OCI-LY3 (cell line): ENCODE measurements around the gene ARL8A.

ENCODE experiments used
- H2AFZ ChIP-seq: fragments of 200-600, 300-600 bp; shearing (Covaris generic); 2 replicates; pipeline ENCODE4 v1.6.0; 2014; ENCODE audit warnings: antibody characterized with exemption, low read depth, low read length
- H3K27ac ChIP-seq: fragments of 200-600, 300-600 bp; sonication (generic); 2 replicates; pipeline ENCODE4 v1.5.1; 2014; ENCODE audit warnings: mild to moderate bottlenecking, low read length, moderate library complexity, mixed read lengths
- H3K27me3 ChIP-seq: fragments of 200-600, 300-600 bp; sonication (generic); 2 replicates; pipeline ENCODE4 v1.6.1; 2014; ENCODE audit warnings: low read depth, low read length, mixed read lengths
- H3K36me3 ChIP-seq: fragments of 200-600, 300-600 bp; sonication (generic); replicated peaks from 2 replicates; pipeline ENCODE3; 2014; ENCODE audit warnings: low read depth, low read length, mixed read lengths
- H3K4me1 ChIP-seq: fragments of 300-600, 200-600 bp; sonication (generic); 2 replicates; pipeline ENCODE4 v1.6.1; 2014; ENCODE audit warnings: low read length, mixed read lengths
- H3K4me2 ChIP-seq: fragments of 200-600, 300-600 bp; sonication (generic); 2 replicates; pipeline ENCODE4 v1.6.1; 2014; ENCODE audit warnings: low read length, mixed read lengths
- H3K4me3 ChIP-seq: fragments of 300-600, 200-600 bp; sonication (generic); 2 replicates; pipeline ENCODE4 v1.5.1; 2014; ENCODE audit warnings: antibody characterized with exemption, mild to moderate bottlenecking, low read length, moderate library complexity
- H3K79me2 ChIP-seq: fragments of 300-600, 200-600 bp; shearing (Covaris generic); 2 replicates; pipeline ENCODE4 v1.6.1; 2014; ENCODE audit warnings: mild to moderate bottlenecking, low read length, mixed read lengths
- H3K9ac ChIP-seq: fragments of 300-600, 200-600 bp; shearing (Covaris generic); 2 replicates; pipeline ENCODE4 v1.6.0; 2014; ENCODE audit warnings: mild to moderate bottlenecking, low read length, moderate library complexity
- H3K9me3 ChIP-seq: fragments of 200-600, 300-600 bp; shearing (Covaris generic); 2 replicates; pipeline ENCODE4 v1.6.1; 2014; ENCODE audit warnings: low read length, mixed read lengths; ENCODE audit not compliant: insufficient read depth
- H4K20me1 ChIP-seq: fragments of 200-600, 300-600 bp; sonication (generic); 2 replicates; pipeline ENCODE4 v1.6.1; 2016; ENCODE audit warnings: low read length, mixed read lengths; ENCODE audit not compliant: insufficient read depth
- EZH2phosphoT487 ChIP-seq: fragments of 200-600 bp; shearing (Covaris generic); IDR thresholded peaks from 2 replicates; pipeline ENCODE4 v1.6.1; 2018; ENCODE audit warnings: antibody characterized with exemption, mixed run types, low read depth
- TF ChIP-seq, protein P1 (sequence below): fragments of 200-600, 300-600 bp; sonication (generic); IDR thresholded peaks from 2 replicates; pipeline ENCODE4 v1.5.1; 2014; ENCODE audit warnings: antibody characterized with exemption, low read length, low read depth

ARL8A gene

DNA sequence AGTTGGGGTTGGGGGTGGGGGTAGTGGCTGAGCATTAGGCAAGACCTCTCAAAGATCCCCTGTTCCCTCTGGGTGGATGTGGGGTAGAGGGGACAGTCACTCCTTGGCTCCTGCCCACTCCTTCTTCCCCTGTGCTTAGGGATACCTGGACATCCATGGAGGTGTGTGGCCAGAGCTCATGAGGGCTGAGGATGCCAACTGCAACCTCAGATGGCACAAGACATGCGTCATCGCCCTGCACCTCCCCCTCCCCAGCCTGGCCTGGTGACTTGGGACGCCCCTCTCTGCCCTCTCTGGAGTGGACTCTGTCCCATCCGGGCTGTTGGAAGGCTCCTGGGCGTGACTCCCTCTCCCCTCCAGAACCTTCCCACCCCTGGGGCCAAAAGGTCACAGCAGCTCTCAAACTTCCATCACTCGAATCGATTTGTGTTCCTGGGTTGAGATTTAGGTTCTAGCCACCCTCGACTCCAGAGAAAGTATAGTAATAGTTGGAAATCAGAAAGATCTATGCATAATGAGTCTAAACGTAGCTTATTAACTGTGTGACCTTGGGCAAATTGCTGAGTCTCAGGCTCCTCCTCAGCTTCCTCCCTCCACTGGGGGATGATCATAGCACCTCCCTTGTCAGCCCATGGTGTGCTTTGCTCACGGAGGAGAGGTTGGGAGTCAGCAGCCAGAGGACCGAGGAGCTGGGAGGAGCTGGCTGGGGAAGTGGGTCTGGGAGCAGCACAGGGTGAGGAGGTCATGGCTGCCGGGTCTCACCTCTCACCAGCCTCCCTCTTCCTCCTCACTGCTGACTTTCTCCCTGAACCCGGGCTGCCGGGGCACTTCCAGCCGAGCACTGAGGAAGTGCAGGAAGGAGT, 18.1 kb upstream of the ARL8A start:
- peak overlapping the region; percentile 91 for H3K4me2 ChIP-seq
- no peaks in the 10 kb centered on the region for H3K27me3 ChIP-seq
- no peak overlapping the region for H3K9ac ChIP-seq
- H2AFZ ChIP-seq: no peak overlapping the region
- no peaks in the 10 kb centered on the region for H3K9me3 ChIP-seq
- H3K4me1 ChIP-seq: peaks cover 69% of the 10 kb centered on the region
- no peak for TF ChIP-seq EZH2phosphoT487
- TF ChIP-seq, protein P1, sequence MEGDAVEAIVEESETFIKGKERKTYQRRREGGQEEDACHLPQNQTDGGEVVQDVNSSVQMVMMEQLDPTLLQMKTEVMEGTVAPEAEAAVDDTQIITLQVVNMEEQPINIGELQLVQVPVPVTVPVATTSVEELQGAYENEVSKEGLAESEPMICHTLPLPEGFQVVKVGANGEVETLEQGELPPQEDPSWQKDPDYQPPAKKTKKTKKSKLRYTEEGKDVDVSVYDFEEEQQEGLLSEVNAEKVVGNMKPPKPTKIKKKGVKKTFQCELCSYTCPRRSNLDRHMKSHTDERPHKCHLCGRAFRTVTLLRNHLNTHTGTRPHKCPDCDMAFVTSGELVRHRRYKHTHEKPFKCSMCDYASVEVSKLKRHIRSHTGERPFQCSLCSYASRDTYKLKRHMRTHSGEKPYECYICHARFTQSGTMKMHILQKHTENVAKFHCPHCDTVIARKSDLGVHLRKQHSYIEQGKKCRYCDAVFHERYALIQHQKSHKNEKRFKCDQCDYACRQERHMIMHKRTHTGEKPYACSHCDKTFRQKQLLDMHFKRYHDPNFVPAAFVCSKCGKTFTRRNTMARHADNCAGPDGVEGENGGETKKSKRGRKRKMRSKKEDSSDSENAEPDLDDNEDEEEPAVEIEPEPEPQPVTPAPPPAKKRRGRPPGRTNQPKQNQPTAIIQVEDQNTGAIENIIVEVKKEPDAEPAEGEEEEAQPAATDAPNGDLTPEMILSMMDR: no peak
- no peak overlapping the region for H3K27ac ChIP-seq
- H3K79me2 ChIP-seq: no peaks in the 10 kb centered on the region
- no peaks in the 10 kb centered on the region for H4K20me1 ChIP-seq
- H3K36me3 ChIP-seq: no peaks in the 10 kb centered on the region
- H3K4me3 ChIP-seq: no peak overlapping the region

DNA sequence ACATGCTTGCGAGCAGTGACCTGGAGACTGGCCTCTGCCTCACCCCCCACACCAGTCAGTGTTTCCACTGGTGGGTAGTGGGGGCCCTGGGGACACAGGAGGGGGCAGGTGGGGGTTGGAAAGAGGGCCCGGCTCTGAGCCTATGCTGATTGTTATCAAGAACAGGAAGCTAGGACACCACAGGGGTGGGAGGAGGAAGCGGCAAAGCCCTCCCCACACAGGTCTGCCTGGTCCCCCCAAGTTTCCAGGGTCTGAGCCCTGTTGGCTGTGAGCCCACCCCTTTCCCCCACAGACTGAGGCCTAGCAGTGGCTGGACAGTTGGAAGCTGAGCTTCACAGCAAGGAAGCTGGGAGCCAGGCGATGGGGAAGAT, 17.5 kb upstream of the ARL8A start:
- TF ChIP-seq, protein P1: no peak
- no peak for TF ChIP-seq EZH2phosphoT487
- Histone ChIP-seq H2AFZ (no peak overlapping the region), H3K4me1 (peaks cover 69% of the 10 kb centered on the region), H3K4me3 (peak overlapping the region; percentile 73; the same call in 1 of the 2 replicates), H3K79me2 (no peaks in the 10 kb centered on the region), H3K9me3 (no peaks in the 10 kb centered on the region), H3K36me3 (no peaks in the 10 kb centered on the region), H3K9ac (peak overlapping the region; percentile 79; the same call in 1 of the 2 replicates), H3K4me2 (peak overlapping the region; percentile 91), H4K20me1 (no peaks in the 10 kb centered on the region), H3K27me3 (no peaks in the 10 kb centered on the region), H3K27ac (no peak overlapping the region)

DNA sequence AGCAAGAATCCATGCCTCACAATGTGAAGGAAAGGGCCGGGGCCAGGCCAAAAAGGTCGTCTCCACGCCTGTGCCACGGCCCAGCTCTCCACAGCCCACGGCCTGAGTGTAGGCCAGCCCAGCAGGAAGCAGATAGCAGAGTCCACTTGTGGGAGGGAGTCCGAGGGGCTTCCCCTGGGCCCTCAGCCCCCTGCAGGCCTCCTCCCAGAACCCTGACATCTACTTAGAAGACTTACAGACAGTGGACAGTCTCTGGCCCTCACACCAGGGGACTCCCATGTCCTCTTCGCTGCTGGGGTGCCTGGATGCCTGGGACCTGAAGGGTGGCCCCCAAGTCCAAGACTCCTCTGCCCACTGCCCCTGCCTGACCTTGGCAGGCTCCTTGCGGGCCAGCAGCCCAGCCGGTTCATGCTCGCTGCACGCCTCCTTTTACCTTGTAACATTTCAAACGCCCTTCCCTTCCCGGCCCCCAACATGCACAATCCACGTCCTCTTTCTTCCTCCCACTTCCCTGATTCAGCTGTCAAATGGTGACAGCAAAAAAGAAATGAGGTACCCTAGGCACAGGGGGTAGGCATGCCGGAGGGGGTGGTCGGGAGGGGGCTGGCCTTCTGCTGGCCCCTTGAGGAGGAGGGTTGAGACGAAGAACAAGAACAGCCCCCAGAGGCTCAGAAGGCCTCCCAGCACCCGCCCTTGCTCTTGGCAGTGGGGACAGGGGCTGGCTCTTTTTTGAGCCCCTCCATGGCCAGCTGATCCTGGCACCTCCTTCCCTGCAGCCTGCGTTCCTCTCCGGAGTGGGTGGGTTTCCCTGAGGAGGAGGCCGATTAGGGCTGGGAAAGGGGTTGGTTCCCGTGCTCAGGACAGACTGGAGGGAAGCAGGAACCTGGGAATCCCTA, 16.9 kb upstream of the ARL8A start:
- Histone ChIP-seq H3K79me2 (no peaks in the 10 kb centered on the region), H4K20me1 (no peaks in the 10 kb centered on the region), H3K4me2 (peak overlapping the region; percentile 91), H3K4me3 (peak overlapping the region; percentile 73), H3K4me1 (peaks cover 69% of the 10 kb centered on the region), H3K36me3 (no peaks in the 10 kb centered on the region), H3K27me3 (no peaks in the 10 kb centered on the region), H2AFZ (peak overlapping the region; percentile 22; the same call in 1 of the 2 replicates), H3K27ac (no peak overlapping the region), H3K9me3 (no peaks in the 10 kb centered on the region), H3K9ac (peak overlapping the region; percentile 79)
- no peak for TF ChIP-seq EZH2phosphoT487

DNA sequence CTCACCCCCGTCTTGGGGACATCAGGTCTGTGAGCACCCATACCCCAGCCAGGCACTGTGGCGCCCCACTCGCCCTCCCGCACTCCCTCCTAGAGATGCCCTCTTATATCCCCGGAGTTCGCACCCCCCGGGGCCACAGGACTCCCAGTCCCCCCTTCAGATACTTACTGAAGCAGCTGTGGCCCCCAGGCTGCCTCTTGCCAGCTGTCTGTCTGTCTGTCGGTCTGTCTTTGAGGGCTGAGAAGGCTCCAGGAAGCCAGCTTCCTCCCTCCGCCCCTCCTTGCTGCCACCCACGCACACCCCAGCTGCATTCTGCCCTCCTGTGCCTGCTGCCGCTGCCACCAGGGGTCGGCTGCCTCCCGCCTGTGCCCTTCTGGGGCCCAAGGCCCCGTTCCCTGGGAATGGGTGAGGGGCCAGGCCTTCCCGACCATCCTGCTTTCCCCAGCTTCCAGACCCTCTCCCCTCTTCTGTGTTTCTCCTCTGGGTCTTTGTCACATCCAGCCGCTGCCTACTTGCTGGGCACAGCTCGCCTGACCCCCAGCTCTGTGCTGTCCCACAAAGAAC, 15.9 kb upstream of the ARL8A start, which contains the start of gene PTPN7:
Gene PTPN7, minus strand, starts transcription at position 226 of the 564 bp plus-strand sequence. CDS start 1,200 bp downstream, outside the sequence.
- Histone ChIP-seq H3K4me1 (peaks cover 64% of the 10 kb centered on the region), H3K36me3 (no peaks in the 10 kb centered on the region), H3K4me2 (peak within 1 kb of the TSS; percentile 91), H3K27me3 (no peaks in the 10 kb centered on the region), H3K27ac (peak within 1 kb of the TSS; percentile 52), H4K20me1 (no peaks in the 10 kb centered on the region), H2AFZ (peak within 1 kb of the TSS; percentile 22; the same call in 1 of the 2 replicates), H3K79me2 (no peaks in the 10 kb centered on the region), H3K4me3 (peak within 1 kb of the TSS; percentile 73), H3K9ac (peak within 1 kb of the TSS; percentile 79), H3K9me3 (no peaks in the 10 kb centered on the region)
- no peak for TF ChIP-seq EZH2phosphoT487
- TF ChIP-seq, protein P1: peak; percentile 49
